OCI-LY3 (cell line): ENCODE measurements around the gene IQGAP2.

Experiments used
- H2AFZ ChIP-seq: fragments of 200-600, 300-600 bp; shearing (Covaris generic); 2 replicates; pipeline ENCODE4 v1.6.0; 2014; ENCODE audit warnings: antibody characterized with exemption, low read depth, low read length
- H3K27ac ChIP-seq: fragments of 200-600, 300-600 bp; sonication (generic); 2 replicates; pipeline ENCODE4 v1.5.1; 2014; ENCODE audit warnings: mild to moderate bottlenecking, low read length, moderate library complexity, mixed read lengths
- H3K27me3 ChIP-seq: fragments of 200-600, 300-600 bp; sonication (generic); 2 replicates; pipeline ENCODE4 v1.6.1; 2014; ENCODE audit warnings: low read depth, low read length, mixed read lengths
- H3K36me3 ChIP-seq: fragments of 200-600, 300-600 bp; sonication (generic); replicated peaks from 2 replicates; pipeline ENCODE3; 2014; ENCODE audit warnings: low read depth, low read length, mixed read lengths
- H3K4me1 ChIP-seq: fragments of 300-600, 200-600 bp; sonication (generic); 2 replicates; pipeline ENCODE4 v1.6.1; 2014; ENCODE audit warnings: low read length, mixed read lengths
- H3K4me2 ChIP-seq: fragments of 200-600, 300-600 bp; sonication (generic); 2 replicates; pipeline ENCODE4 v1.6.1; 2014; ENCODE audit warnings: low read length, mixed read lengths
- H3K4me3 ChIP-seq: fragments of 300-600, 200-600 bp; sonication (generic); 2 replicates; pipeline ENCODE4 v1.5.1; 2014; ENCODE audit warnings: antibody characterized with exemption, mild to moderate bottlenecking, low read length, moderate library complexity
- H3K79me2 ChIP-seq: fragments of 300-600, 200-600 bp; shearing (Covaris generic); 2 replicates; pipeline ENCODE4 v1.6.1; 2014; ENCODE audit warnings: mild to moderate bottlenecking, low read length, mixed read lengths
- H3K9ac ChIP-seq: fragments of 300-600, 200-600 bp; shearing (Covaris generic); 2 replicates; pipeline ENCODE4 v1.6.0; 2014; ENCODE audit warnings: mild to moderate bottlenecking, low read length, moderate library complexity
- H3K9me3 ChIP-seq: fragments of 200-600, 300-600 bp; shearing (Covaris generic); 2 replicates; pipeline ENCODE4 v1.6.1; 2014; ENCODE audit warnings: low read length, mixed read lengths; ENCODE audit not compliant: insufficient read depth
- H4K20me1 ChIP-seq: fragments of 200-600, 300-600 bp; sonication (generic); 2 replicates; pipeline ENCODE4 v1.6.1; 2016; ENCODE audit warnings: low read length, mixed read lengths; ENCODE audit not compliant: insufficient read depth
- CTCF ChIP-seq: fragments of 200-600, 300-600 bp; sonication (generic); IDR thresholded peaks from 2 replicates; pipeline ENCODE4 v1.5.1; 2014; ENCODE audit warnings: antibody characterized with exemption, low read length, low read depth
- EZH2phosphoT487 ChIP-seq: fragments of 200-600 bp; shearing (Covaris generic); IDR thresholded peaks from 2 replicates; pipeline ENCODE4 v1.6.1; 2018; ENCODE audit warnings: antibody characterized with exemption, mixed run types, low read depth

Gene IQGAP2

DNA sequence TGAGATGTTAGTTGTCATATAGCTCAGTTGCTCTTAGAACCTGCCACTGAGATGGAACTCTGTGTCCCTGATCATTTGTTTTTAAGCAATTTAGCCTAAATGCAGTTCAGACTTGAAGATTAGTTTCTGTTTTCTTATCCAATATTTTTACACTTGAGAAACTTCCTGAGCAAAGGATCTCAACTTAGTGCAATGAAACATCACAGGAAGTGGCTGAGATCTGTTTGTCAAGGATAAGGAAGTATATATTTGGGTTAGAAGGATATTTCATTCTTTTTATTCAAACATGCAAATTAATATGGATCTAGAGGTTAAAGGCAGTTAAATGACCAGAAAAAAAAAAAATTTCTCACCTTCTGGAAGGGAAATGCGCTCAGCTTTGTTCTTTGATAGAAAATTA is 293.2 kb downstream of the IQGAP2 start:
- Histone ChIP-seq H3K4me1 (peaks cover 38% of the 10 kb centered on the region), H4K20me1 (no peaks in the 10 kb centered on the region), H3K79me2 (no peaks in the 10 kb centered on the region), H3K9ac (no peak overlapping the region), H3K27me3 (peaks cover 5% of the 10 kb centered on the region; the same call in 1 of the 2 replicates), H3K4me3 (no peak overlapping the region), H3K27ac (no peak overlapping the region), H3K4me2 (no peak overlapping the region), H3K36me3 (no peaks in the 10 kb centered on the region), H3K9me3 (no peaks in the 10 kb centered on the region), H2AFZ (no peak overlapping the region)
- TF ChIP-seq EZH2phosphoT487: no peak
- no peak for TF ChIP-seq CTCF

- Histone ChIP-seq H2AFZ (no peak overlapping the region), H3K9ac (no peak overlapping the region), H3K27me3 (peaks cover 5% of the 10 kb centered on the region; the same call in 1 of the 2 replicates), H3K4me2 (no peak overlapping the region), H3K36me3 (no peaks in the 10 kb centered on the region), H3K9me3 (no peaks in the 10 kb centered on the region), H4K20me1 (no peaks in the 10 kb centered on the region), H3K79me2 (no peaks in the 10 kb centered on the region), H3K4me1 (peaks cover 24% of the 10 kb centered on the region), H3K4me3 (no peak overlapping the region), H3K27ac (no peak overlapping the region)
- TF ChIP-seq EZH2phosphoT487 (no peak), CTCF (no peak)
Measured at GRCh38 chr5:76697670-76698069, 294.6 kb downstream of the IQGAP2 start.

DNA sequence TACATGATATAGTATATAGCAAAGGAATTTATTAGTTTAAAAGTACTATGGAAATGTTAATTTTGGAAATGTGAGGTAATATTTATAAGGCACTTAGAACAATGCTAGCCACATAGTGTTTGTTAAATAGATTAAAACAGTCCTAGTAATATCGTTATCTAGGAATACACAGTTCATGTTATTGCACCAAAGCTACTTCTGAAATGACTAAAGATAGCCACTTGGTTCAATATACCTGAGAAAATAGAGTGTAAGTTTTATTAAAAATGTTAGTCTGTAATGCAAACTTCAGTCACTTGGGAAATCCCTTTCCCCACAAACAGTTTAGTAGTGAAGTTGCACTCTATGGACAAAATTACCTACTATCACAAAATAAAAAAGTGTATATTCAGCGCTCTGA is 297.5 kb downstream of the IQGAP2 start:
- no peaks in the 10 kb centered on the region for H3K36me3 ChIP-seq
- H2AFZ ChIP-seq: no peak overlapping the region
- H3K9ac ChIP-seq: no peak overlapping the region
- TF ChIP-seq CTCF (no peak), EZH2phosphoT487 (no peak)
- no peak overlapping the region for H3K27ac ChIP-seq
- H3K9me3 ChIP-seq: no peaks in the 10 kb centered on the region
- H3K4me1 ChIP-seq: peaks cover 20% of the 10 kb centered on the region
- H3K27me3 ChIP-seq: no peaks in the 10 kb centered on the region
- H3K79me2 ChIP-seq: no peaks in the 10 kb centered on the region
- H3K4me3 ChIP-seq: no peak overlapping the region
- no peaks in the 10 kb centered on the region for H4K20me1 ChIP-seq
- H3K4me2 ChIP-seq: no peak overlapping the region

DNA sequence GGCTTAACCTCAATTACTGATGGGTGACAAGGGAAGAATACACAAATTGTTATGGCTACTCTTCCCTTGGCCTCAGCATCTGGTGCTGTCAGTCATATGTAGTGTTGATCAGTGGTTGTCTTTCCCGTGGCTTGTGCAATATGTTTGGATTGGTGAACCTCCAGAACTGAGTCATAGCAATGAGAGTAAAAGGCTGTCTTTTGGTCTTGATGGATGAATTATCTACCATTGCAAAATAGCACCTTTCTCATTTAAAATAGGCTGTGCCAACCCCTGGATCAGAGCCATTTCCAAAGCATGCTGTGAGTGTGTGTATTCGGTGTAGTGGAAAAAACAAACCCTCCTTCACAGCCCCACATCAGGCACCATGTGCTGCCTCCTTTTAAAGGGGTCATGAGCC is 298.2 kb downstream of the IQGAP2 start:
- Histone ChIP-seq H2AFZ (no peak overlapping the region), H3K9me3 (no peaks in the 10 kb centered on the region), H3K27me3 (no peaks in the 10 kb centered on the region), H3K4me3 (no peak overlapping the region), H3K9ac (no peak overlapping the region), H3K4me1 (peaks cover 27% of the 10 kb centered on the region), H3K36me3 (no peaks in the 10 kb centered on the region), H4K20me1 (no peaks in the 10 kb centered on the region), H3K4me2 (no peak overlapping the region), H3K79me2 (no peaks in the 10 kb centered on the region), H3K27ac (no peak overlapping the region)
- no peak for TF ChIP-seq CTCF
- no peak for TF ChIP-seq EZH2phosphoT487
